SU-DHL-6 (cell line): ENCODE data around the gene ERN2.
"Not testable (repeated sequence)": the region's sequence is repeated elsewhere in the genome, so short reads cannot be mapped to it uniquely, and the experiment has no call there.

Experiments used
- CTCF ChIP-seq: fragments of 200-600 bp; sonication (generic); IDR thresholded peaks from one replicate; pipeline ENCODE4 v1.5.1; 2017; ENCODE audit warnings: antibody characterized with exemption, mild to moderate bottlenecking, low read length, moderate library complexity; ENCODE audit not compliant: insufficient read depth, poor library complexity, severe bottlenecking
- EZH2phosphoT487 ChIP-seq: fragments of 200-600 bp; sonication (generic), shearing (Covaris generic); conservative IDR thresholded peaks from 2 replicates; pipeline ENCODE4 v1.6.1; 2018; ENCODE audit warnings: mild to moderate bottlenecking, antibody characterized with exemption, low read length, moderate library complexity, mixed read lengths

GRCh38 chr16:23722613-23723240 lies 9.7 kb upstream of the ERN2 start:
- TF ChIP-seq CTCF, EZH2phosphoT487: not testable (repeated sequence)
